Naive B cell (primary cell): ENCODE measurements around the gene ORMDL2. TPM values are rescaled to one million over a fixed set of nuclear protein-coding genes. Genes with fewer than 3 reads are reported as not detected.
A peak's percentile ranks its signal among the peaks of the same experiment; 100 is the strongest.

Experiments used
- ATAC-seq, 2 donors: fragments of 150-1000 bp; cut with Tn5 transposase; 2 replicates each; pipeline ENCODE4 v1.10.0; 2021; ENCODE audit warnings: low read depth in 2 of 2, mild to moderate bottlenecking in 2 of 2, moderate library complexity in 2 of 2
- DNase-seq: peaks from one replicate; pipeline ENCODE4 v3.0.0; 2022
- H3K27ac Mint-ChIP-seq, 6 donors: one replicate each; pipeline ENCODE4 v1.8.0; 2020 to 2022; ENCODE audit warnings: mild to moderate bottlenecking in 6 of 6, mixed read lengths in 6 of 6, moderate library complexity in 5 of 6, inconsistent platforms in 2 of 6
- H3K27me3 Mint-ChIP-seq, 3 donors: one replicate each; pipeline ENCODE4 v1.8.0; 2021 to 2022; ENCODE audit warnings: mixed read lengths in 3 of 3, mild to moderate bottlenecking in 1 of 3
- H3K36me3 Mint-ChIP-seq, 2 donors: one replicate each; pipeline ENCODE4 v1.8.0; 2020 to 2022; ENCODE audit warnings: mixed read lengths in 2 of 2, inconsistent platforms in 1 of 2, mild to moderate bottlenecking in 1 of 2
- H3K4me1 Mint-ChIP-seq, 3 donors: one replicate each; pipeline ENCODE4 v1.8.0; 2020 to 2022; ENCODE audit warnings: mixed read lengths in 3 of 3, inconsistent platforms in 1 of 3, mild to moderate bottlenecking in 1 of 3, moderate library complexity in 1 of 3
- H3K4me3 Mint-ChIP-seq, 8 donors: one replicate each; pipeline ENCODE4 v1.8.0; 2020 to 2022; ENCODE audit warnings: mild to moderate bottlenecking in 8 of 8, mixed read lengths in 8 of 8, moderate library complexity in 8 of 8, inconsistent platforms in 2 of 8
- H3K9me3 Mint-ChIP-seq, 7 donors: one replicate each; pipeline ENCODE4 v1.8.0; 2020 to 2022; ENCODE audit warnings: mixed read lengths in 7 of 7, mild to moderate bottlenecking in 5 of 7, inconsistent platforms in 2 of 7, moderate library complexity in 1 of 7
- polyA plus RNA-seq, 6 donors: library from polyadenylated mRNA; unstranded; fragments of 300-500 nt; fragmentation: Illumina TruSeq; gene quantifications; one replicate each; pipeline ENCODE4 v1.2.3, GENCODE V29; 2021; ENCODE audit warnings: low read depth in 6 of 6

The ORMDL2 gene
- polyA plus RNA-seq, 6 donors from 2014 or later, result 73.9 to 114 (median 98.1) TPM

DNA sequence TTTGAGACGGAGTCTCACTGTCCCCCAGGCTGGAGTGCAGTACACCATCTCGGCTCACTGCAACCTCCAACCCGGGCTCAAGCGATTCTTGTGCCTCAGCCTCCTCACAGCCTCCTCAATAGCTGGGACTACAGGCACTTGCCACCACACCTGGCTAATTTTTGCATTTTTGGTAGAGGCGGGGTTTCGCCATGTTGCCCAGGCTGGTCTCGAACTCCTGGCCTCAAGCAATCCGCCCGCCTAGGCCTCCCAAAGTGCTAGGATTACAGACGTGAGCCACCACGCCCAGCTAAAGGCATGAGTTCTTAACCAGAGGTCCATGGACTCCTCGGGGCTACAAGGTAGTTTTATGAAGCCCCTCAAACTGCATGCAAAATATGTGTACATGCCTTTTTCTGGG is 2.4 kb upstream of the ORMDL2 start:
- peaks cover 0 to 9% of the 10 kb centered on the region in 2 donors for H3K36me3 Mint-ChIP-seq
- H3K9me3 Mint-ChIP-seq, result no peaks in the 10 kb centered on the region
- no peak for DNase-seq
- peak overlapping the region in 3 of 8 donors; percentile 2 to 68 (median 16) for H3K4me3 Mint-ChIP-seq
- ATAC-seq, result no peak
- no peaks in the 10 kb centered on the region for H3K27me3 Mint-ChIP-seq
- H3K4me1 Mint-ChIP-seq, result peaks cover 29 to 51% (median 44%) of the 10 kb centered on the region in 3 donors
- peak overlapping the region in 1 of 6 donors; percentile 42 for H3K27ac Mint-ChIP-seq

GRCh38 chr12:55816881-55817344 is 928 bp upstream of the ORMDL2 start:
- H3K9me3 Mint-ChIP-seq, result no peaks in the 10 kb centered on the region
- H3K27me3 Mint-ChIP-seq, result no peaks in the 10 kb centered on the region
- no peak overlapping the region for H3K27ac Mint-ChIP-seq
- no peak overlapping the region for H3K4me3 Mint-ChIP-seq
- DNase-seq (no peak), ATAC-seq (no peak)
- H3K4me1 Mint-ChIP-seq, result peaks cover 23 to 40% (median 35%) of the 10 kb centered on the region in 3 donors
- H3K36me3 Mint-ChIP-seq, result peaks cover 2 to 12% of the 10 kb centered on the region in 2 donors

GRCh38 chr12:55818140-55818728 is 393 bp downstream of the ORMDL2 start:
- Mint-ChIP-seq H3K4me1 (peaks cover 12 to 28% (median 22%) of the 10 kb centered on the region in 3 donors), H3K27ac (no peak overlapping the region), H3K9me3 (no peaks in the 10 kb centered on the region), H3K27me3 (no peaks in the 10 kb centered on the region), H3K36me3 (peaks cover 6 to 11% of the 10 kb centered on the region in 2 donors), H3K4me3 (no peak overlapping the region)
- ATAC-seq, result peak; percentile 40 to 43
- no peak for DNase-seq

DNA sequence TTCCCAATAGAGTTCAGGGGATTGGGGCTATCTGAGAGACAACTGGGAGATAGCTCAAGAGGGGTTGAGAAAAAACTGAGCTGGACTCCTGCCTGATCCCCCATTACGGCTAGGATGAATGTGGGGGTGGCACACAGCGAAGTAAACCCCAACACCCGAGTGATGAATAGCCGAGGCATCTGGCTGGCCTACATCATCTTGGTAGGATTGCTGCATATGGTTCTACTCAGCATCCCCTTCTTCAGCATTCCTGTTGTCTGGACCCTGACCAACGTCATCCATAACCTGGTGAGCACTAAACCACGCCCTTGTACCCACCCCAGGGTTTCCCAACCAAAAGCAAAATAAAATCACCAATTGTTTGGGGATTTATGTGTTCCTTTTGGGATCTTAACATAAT is 1.0 kb downstream of the ORMDL2 start:
- no peaks in the 10 kb centered on the region for H3K9me3 Mint-ChIP-seq
- ATAC-seq, result no peak
- H3K27me3 Mint-ChIP-seq, result no peaks in the 10 kb centered on the region
- peaks cover 10 to 26% (median 20%) of the 10 kb centered on the region in 3 donors for H3K4me1 Mint-ChIP-seq
- H3K27ac Mint-ChIP-seq, result peak overlapping the region in 2 of 6 donors; percentile 42 to 54
- peaks cover 6 to 7% of the 10 kb centered on the region in 2 donors for H3K36me3 Mint-ChIP-seq
- peak overlapping the region in 1 of 8 donors; percentile 52 for H3K4me3 Mint-ChIP-seq
- no peak for DNase-seq

GRCh38 chr12:55820679-55821078 is 2.8 kb downstream of the ORMDL2 start:
- ATAC-seq (no peak), DNase-seq (no peak)
- H3K9me3 Mint-ChIP-seq, result no peaks in the 10 kb centered on the region
- peaks cover 6 to 7% of the 10 kb centered on the region in 2 donors for H3K36me3 Mint-ChIP-seq
- H3K27me3 Mint-ChIP-seq, result no peaks in the 10 kb centered on the region
- peak overlapping the region in 4 of 8 donors; percentile 9 to 30 (median 20) for H3K4me3 Mint-ChIP-seq
- H3K4me1 Mint-ChIP-seq, result peaks cover 6 to 22% (median 20%) of the 10 kb centered on the region in 3 donors
- no peak overlapping the region for H3K27ac Mint-ChIP-seq

- H3K36me3 Mint-ChIP-seq, result peaks cover 6 to 7% of the 10 kb centered on the region in 2 donors
- H3K27ac Mint-ChIP-seq, result peak overlapping the region in 2 of 6 donors; percentile 15 to 55
- ATAC-seq (no peak), DNase-seq (no peak)
- no peaks in the 10 kb centered on the region for H3K9me3 Mint-ChIP-seq
- H3K4me1 Mint-ChIP-seq, result peaks cover 10 to 27% (median 27%) of the 10 kb centered on the region in 3 donors
- peak overlapping the region in 2 of 8 donors; percentile 51 to 66 for H3K4me3 Mint-ChIP-seq
- H3K27me3 Mint-ChIP-seq, result no peaks in the 10 kb centered on the region
These were observed 4.4 kb downstream of the ORMDL2 start for GRCh38 chr12:55822228-55822627.

DNA sequence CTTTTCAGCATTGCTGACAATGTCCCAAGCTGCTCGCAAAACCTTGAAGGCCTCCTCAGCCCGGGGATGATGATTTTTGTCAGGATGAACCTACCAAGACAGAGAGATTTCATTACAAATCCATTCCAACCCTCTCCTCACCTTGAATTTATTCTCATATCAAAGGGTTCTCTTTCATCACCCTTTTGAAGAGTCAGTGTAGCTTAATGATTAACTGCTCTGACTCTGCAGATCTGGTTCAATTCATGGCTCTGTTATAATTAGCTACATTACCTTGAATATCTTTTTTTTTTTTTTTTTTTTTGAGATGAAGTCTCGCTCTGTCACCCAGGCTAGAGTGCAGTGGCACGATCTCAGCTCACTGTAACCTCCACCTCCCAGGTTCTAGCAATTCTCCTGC is 5.6 kb downstream of the ORMDL2 start:
- DNase-seq (no peak), ATAC-seq (no peak)
- H3K27ac Mint-ChIP-seq, result peak overlapping the region in 4 of 6 donors; percentile 49 to 78 (median 56)
- no peaks in the 10 kb centered on the region for H3K27me3 Mint-ChIP-seq
- H3K4me1 Mint-ChIP-seq, result peaks cover 22 to 39% (median 39%) of the 10 kb centered on the region in 3 donors
- no peaks in the 10 kb centered on the region for H3K9me3 Mint-ChIP-seq
- peaks cover 6 to 7% of the 10 kb centered on the region in 2 donors for H3K36me3 Mint-ChIP-seq
- no peak overlapping the region for H3K4me3 Mint-ChIP-seq

- H3K27me3 Mint-ChIP-seq, result no peaks in the 10 kb centered on the region
- DNase-seq (no peak), ATAC-seq (no peak)
- H3K36me3 Mint-ChIP-seq, result peaks cover 6 to 7% of the 10 kb centered on the region in 2 donors
- peaks cover 21 to 43% (median 29%) of the 10 kb centered on the region in 3 donors for H3K4me1 Mint-ChIP-seq
- peak overlapping the region in 4 of 6 donors; percentile 55 to 79 (median 60) for H3K27ac Mint-ChIP-seq
- H3K4me3 Mint-ChIP-seq, result peak overlapping the region in 1 of 8 donors; percentile 4
- no peaks in the 10 kb centered on the region for H3K9me3 Mint-ChIP-seq
These were observed 6.9 kb downstream of the ORMDL2 start for GRCh38 chr12:55824726-55825125.

DNA sequence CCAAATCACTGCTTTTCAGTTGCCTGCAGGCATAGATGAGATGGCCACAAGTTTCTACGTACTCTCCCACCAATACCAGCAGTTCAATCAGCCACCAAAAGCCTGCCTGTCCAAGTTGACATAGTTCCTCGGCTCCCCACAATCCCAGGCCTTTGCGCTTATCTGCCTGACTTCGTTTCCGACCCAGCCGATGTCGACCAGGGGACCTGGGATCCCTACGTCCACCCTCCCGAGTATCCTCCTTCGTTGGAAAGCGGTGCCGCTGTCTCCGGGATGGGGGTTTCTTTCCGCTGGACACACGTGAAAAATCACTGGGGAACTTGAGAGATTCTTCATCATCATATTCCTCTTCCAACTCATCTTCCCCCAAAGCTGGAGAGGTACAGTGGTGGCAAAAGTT is 10.0 kb downstream of the ORMDL2 start:
- ATAC-seq, result no peak
- Mint-ChIP-seq H3K27ac (peak overlapping the region in 5 of 6 donors; percentile 67 to 95 (median 90)), H3K27me3 (no peaks in the 10 kb centered on the region), H3K9me3 (no peaks in the 10 kb centered on the region), H3K4me3 (peak overlapping the region; percentile 76 to 98 (median 96)), H3K4me1 (peaks cover 40 to 59% (median 47%) of the 10 kb centered on the region in 3 donors), H3K36me3 (no peaks in the 10 kb centered on the region)
- no peak for DNase-seq

DNA sequence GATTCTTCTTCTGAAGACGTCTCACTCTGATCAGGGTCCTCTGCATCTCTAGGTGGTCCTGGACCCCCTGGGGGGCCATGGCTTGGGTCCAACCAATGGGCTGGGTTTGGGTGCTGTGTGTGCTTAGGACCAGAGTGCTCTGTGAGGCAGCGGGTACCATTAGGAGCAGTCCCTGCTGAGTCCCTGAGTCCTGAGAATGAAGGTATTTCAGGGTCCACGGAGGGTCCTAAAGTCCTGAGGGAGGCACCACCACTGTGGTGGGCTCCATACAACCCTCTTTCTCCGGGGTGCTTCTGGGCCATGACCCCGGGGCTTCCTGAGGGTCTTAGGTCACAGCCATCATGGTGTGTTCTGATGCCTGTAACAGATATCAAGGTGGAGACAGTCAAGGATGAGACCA is 10.5 kb downstream of the ORMDL2 start:
- DNase-seq, result no peak
- no peaks in the 10 kb centered on the region for H3K9me3 Mint-ChIP-seq
- peak overlapping the region; percentile 58 to 96 (median 92) for H3K27ac Mint-ChIP-seq

DNA sequence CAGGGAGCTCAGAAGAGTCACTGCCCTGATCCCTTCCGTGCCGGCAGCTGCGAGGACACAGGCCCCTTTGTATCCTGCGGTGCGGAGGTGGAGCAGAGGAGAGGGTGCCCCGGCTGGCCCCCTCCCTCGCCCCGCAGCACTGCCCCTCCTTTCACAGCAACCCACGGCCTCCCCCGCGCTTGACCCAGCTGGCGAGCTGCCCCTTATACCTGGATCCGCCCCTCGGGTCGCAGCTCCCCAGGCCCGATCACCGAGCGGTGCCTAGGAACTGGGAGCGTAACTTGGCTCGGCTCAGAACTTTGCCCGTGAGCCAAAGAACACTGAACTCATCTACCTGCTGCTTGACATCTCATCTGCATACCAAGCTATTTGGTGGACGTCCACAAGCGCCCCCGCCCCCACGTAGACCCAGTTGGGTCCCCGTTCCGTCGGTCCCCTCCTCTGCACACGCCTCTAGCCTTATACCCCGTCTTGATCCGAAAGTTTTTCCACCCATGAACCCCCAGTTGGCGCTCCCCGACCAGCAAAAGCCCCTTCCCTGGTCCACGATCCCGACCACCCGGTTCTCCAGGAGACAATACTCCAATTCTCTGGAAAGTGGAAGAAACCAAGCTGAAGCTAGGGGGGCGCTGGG is 12.2 kb downstream of the ORMDL2 start:
- Mint-ChIP-seq H3K27ac (peak overlapping the region; percentile 90 to 96 (median 95)), H3K36me3 (no peaks in the 10 kb centered on the region), H3K9me3 (no peaks in the 10 kb centered on the region), H3K4me1 (peaks cover 41 to 55% (median 45%) of the 10 kb centered on the region in 3 donors), H3K27me3 (no peaks in the 10 kb centered on the region), H3K4me3 (peak overlapping the region; percentile 95 to 99 (median 98))
- DNase-seq, result peak; percentile 10
- no peak for ATAC-seq

More for the DNA sequence above, 10.5 kb downstream of the ORMDL2 start:
- ATAC-seq, result no peak
- Mint-ChIP-seq H3K4me3 (peak overlapping the region; percentile 95 to 99 (median 98)), H3K27me3 (no peaks in the 10 kb centered on the region), H3K4me1 (peaks cover 42 to 59% (median 47%) of the 10 kb centered on the region in 3 donors), H3K36me3 (no peaks in the 10 kb centered on the region)

DNA sequence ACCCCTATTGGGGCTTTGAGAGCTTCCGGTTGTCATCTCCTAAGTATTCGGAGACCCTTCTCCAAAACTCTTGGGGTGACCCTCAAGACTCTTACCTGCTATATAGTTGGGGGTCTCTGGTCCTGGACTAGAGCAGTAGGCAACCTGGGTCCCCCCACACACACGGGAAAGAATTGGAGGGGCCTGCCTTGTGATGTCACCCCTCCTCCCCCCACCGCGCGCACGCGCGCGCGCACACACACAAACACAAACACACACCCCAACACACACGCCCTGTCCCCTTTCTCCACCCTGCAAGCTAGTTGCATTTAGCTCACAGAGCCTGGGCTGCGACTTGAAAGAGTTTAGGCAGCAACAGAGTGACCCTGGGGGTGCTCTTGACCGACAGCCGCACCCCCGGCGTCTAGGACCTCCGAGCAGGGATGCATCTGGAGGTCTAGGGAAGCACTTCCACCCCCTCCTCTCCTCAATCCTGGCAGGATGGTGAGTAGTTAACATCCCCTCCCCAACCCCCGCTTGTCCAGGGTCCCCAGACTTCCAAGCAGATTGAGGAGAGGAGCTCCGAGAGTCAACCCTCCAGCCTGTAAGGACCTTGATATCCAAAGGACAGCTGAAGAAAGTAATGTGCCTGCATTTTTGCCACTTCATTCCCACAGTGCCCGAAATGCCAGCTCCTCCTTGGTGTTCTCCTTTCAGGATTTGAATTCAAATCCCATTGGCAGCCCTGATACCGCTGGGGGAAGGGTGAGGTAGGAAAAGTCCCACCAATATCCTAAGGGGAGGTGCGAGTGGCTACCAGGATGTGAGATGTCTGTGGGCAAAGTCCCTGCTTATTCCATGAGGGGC is 13.0 kb downstream of the ORMDL2 start:
- Mint-ChIP-seq H3K4me3 (peak overlapping the region; percentile 95 to 99 (median 98)), H3K9me3 (no peaks in the 10 kb centered on the region), H3K27me3 (no peaks in the 10 kb centered on the region), H3K27ac (peak overlapping the region; percentile 67 to 96 (median 94)), H3K4me1 (peaks cover 37 to 48% (median 43%) of the 10 kb centered on the region in 3 donors), H3K36me3 (no peaks in the 10 kb centered on the region)
- DNase-seq (peak; percentile 24), ATAC-seq (no peak)

- Mint-ChIP-seq H3K9me3 (no peaks in the 10 kb centered on the region), H3K4me1 (peaks cover 35 to 42% (median 40%) of the 10 kb centered on the region in 3 donors), H3K27ac (peak overlapping the region in 3 of 6 donors; percentile 38 to 90 (median 56)), H3K4me3 (peak overlapping the region; percentile 64 to 98 (median 96)), H3K36me3 (no peaks in the 10 kb centered on the region), H3K27me3 (no peaks in the 10 kb centered on the region)
- no peak for DNase-seq
- ATAC-seq, result no peak
These were observed 13.6 kb downstream of the ORMDL2 start for GRCh38 chr12:55831447-55831815.
